Spleen (tissue), 11 donors: ENCODE measurements around the gene GPR137. TPM values are rescaled to one million over a fixed set of nuclear protein-coding genes. Genes with fewer than 3 reads are reported as not detected.

Experiments used
- DNase-seq: peaks from one replicate; pipeline ENCODE4 v3.0.0-alpha.2; 2020
- H3K27ac ChIP-seq, 8 donors: fragments of 200-600 bp; sonication (generic) in 7 of 8; 1 replicate in 4 of 8; 2 replicates in 4 of 8; pipeline versions ENCODE4 v1.5.0 to v1.8.0; 2016 to 2021; ENCODE audit warnings: inconsistent platforms in 4 of 8, mild to moderate bottlenecking in 4 of 8, moderate library complexity in 1 of 8
- H3K27me3 ChIP-seq, 7 donors: fragments of 200-600 bp; sonication (generic) in 6 of 7; replicated peaks in 1 of 7; 1 replicate in 4 of 7; 2 replicates in 3 of 7; pipeline versions ENCODE4 v1.5.0 to v1.8.0; 2016 to 2021; ENCODE audit warnings: inconsistent platforms in 3 of 7, mild to moderate bottlenecking in 1 of 7
- H3K36me3 ChIP-seq, 6 donors: fragments of 200-600 bp; sonication (generic) in 5 of 6; 1 replicate in 4 of 6; 2 replicates in 2 of 6; pipeline versions ENCODE4 v1.5.0 to v1.8.0; 2016 to 2021; ENCODE audit warnings: inconsistent platforms in 2 of 6
- H3K4me1 ChIP-seq, 6 donors: fragments of 200-600 bp; sonication (generic) in 5 of 6; 1 replicate in 3 of 6; 2 replicates in 3 of 6; pipeline versions ENCODE4 v1.5.0 to v1.8.0; 2016 to 2021; ENCODE audit warnings: inconsistent platforms in 3 of 6
- H3K4me3 ChIP-seq, 8 donors: fragments of 200-600 bp; sonication (generic) in 7 of 8; 1 replicate in 4 of 8; 2 replicates in 4 of 8; pipeline versions ENCODE4 v1.5.0 to v1.8.0; 2016 to 2021; ENCODE audit warnings: inconsistent platforms in 4 of 8, mild to moderate bottlenecking in 4 of 8, moderate library complexity in 2 of 8
- H3K9me3 ChIP-seq, 8 donors: fragments of 200-600 bp; sonication (generic) in 7 of 8; 1 replicate in 4 of 8; 2 replicates in 4 of 8; pipeline versions ENCODE4 v1.5.0 to v1.8.0; 2016 to 2021; ENCODE audit warnings: inconsistent platforms in 4 of 8
- CTCF ChIP-seq, 11 experiments: fragments of 200-600 bp in 7 of 11; fragments of 450-650 bp in 4 of 11; sonication (generic) in 4 of 11; IDR thresholded peaks in 8 of 11; conservative IDR thresholded peaks in 3 of 11; 1 replicate in 7 of 11; 2 replicates in 4 of 11; pipeline versions ENCODE4 v1.4.0 to v1.8.0; 2016 to 2021; ENCODE audit warnings: antibody characterized with exemption in 11 of 11, inconsistent platforms in 4 of 11, mild to moderate bottlenecking in 1 of 11
- POLR2A ChIP-seq, 3 donors: fragments of 450-650 bp; IDR thresholded peaks; one replicate each; pipeline ENCODE4 v1.5.1; 2017; ENCODE audit warnings: antibody characterized with exemption in 3 of 3, mild to moderate bottlenecking in 1 of 3
- POLR2AphosphoS5 ChIP-seq, 3 donors: sonication (generic); formaldehyde crosslinking; IDR thresholded peaks; one replicate each; pipeline ENCODE4 v1.5.1; 2017; ENCODE audit warnings: antibody characterized with exemption in 3 of 3
- WGBS, 5 donors: extraction: QIAGEN DNeasy Blood & Tissue Kit in 3 of 5; methylation state at CpG; one replicate each; pipeline versions ENCODE4 v1.1.5 to v1.1.7; 2013 to 2018; 5-methylcytosine and 5-hydroxymethylcytosine counted together
- intact Hi-C: fragments of 100-400 bp; cut with DNase I; formaldehyde crosslinking; loops from one replicate; pipeline ENCODE4 v1.15.0; 2023; ENCODE audit warnings: low total_unique reads
- polyA plus RNA-seq, 3 donors: library from polyadenylated mRNA; stranded (reverse); fragments of 200-250 nt; gene quantifications; one replicate each; pipeline ENCODE4 v1.2.1, GENCODE V29; 2013
- total RNA-seq, 7 donors: library from RNA; depleted of rRNA in 3 of 7; stranded (reverse); fragments of >200 nt in 3 of 7; fragmentation: NEBNext Ultra II Directional in 4 of 7; extraction: Animal tissue kit (Norgen Biotek cat#: 25700) in 4 of 7; gene quantifications; one replicate each; pipeline versions ENCODE4 v1.1.0 to v1.2.1, GENCODE V29; 2016 to 2021
- donor health status: healthy with polysubstance abuse.
- donor health status: DM: no; HTN: no; CAD: no; lungs with moderate emphysema.
- donor health status: DM: no; HTN: no; CAD: no.
- donor health status: Bipolar disorder and iron deficiency.
- donor health status: healthy.
- donor health status: DM: no; HTN: no; CAD: no.
- donor health status: DM: yes; HTN: yes; CAD: no.

The GPR137 gene
- total and polyA plus RNA-seq, 10 donors: 13.7 to 37.2 (median 28.1) TPM

GRCh38 chr11:64263021-64263946 is 22.4 kb upstream of the GPR137 start:
- intact Hi-C loops: no loop called here
- H3K36me3 ChIP-seq: peaks cover 0 to 94% (median 59%) of the 10 kb centered on the region in 6 donors
- no peaks in the 10 kb centered on the region for H3K27me3 ChIP-seq
- no peak overlapping the region for H3K27ac ChIP-seq
- 87 to 90% (median 88%) methylated on average over 26 to 29 of the region's 29 CpGs for WGBS, 5 donors
- H3K9me3 ChIP-seq: no peaks in the 10 kb centered on the region
- H3K4me3 ChIP-seq: no peak overlapping the region
- peak; percentile 72 for DNase-seq
- peaks cover 14 to 23% (median 19%) of the 10 kb centered on the region in 6 donors for H3K4me1 ChIP-seq
- TF ChIP-seq POLR2A (IDR thresholded peaks at IDR 0.05): no peak
- TF ChIP-seq POLR2AphosphoS5 (IDR thresholded peaks at IDR 0.05): peak in 1 of 3 donors; percentile 14

- TF ChIP-seq POLR2AphosphoS5 (IDR thresholded peaks at IDR 0.05) (no peak), POLR2A (IDR thresholded peaks at IDR 0.05) (no peak), CTCF (IDR thresholded peaks at IDR 0.05 in 8 of 11, conservative IDR thresholded peaks at IDR 0.05 in 3 of 11) (no peak)
- Histone ChIP-seq H3K27ac (no peak overlapping the region), H3K4me1 (peaks cover 21 to 30% (median 25%) of the 10 kb centered on the region in 6 donors), H3K4me3 (no peak overlapping the region), H3K27me3 (no peaks in the 10 kb centered on the region), H3K9me3 (no peaks in the 10 kb centered on the region), H3K36me3 (peaks cover 0 to 87% (median 53%) of the 10 kb centered on the region in 6 donors)
- intact Hi-C loops: no loop called here
- WGBS, 5 donors: 91 to 97% (median 96%) methylated on average over 3 to 8 of the region's 8 CpGs
- no peak for DNase-seq
Measured at GRCh38 chr11:64263947-64264317, 21.7 kb upstream of the GPR137 start.

- H3K27me3 ChIP-seq: no peaks in the 10 kb centered on the region
- H3K4me1 ChIP-seq: peaks cover 22 to 34% (median 27%) of the 10 kb centered on the region in 6 donors
- H3K27ac ChIP-seq: no peak overlapping the region
- WGBS, 5 donors: 92 to 98% (median 95%) methylated on average over 5 to 10 of the region's 10 CpGs
- no peak overlapping the region for H3K4me3 ChIP-seq
- TF ChIP-seq CTCF (IDR thresholded peaks at IDR 0.05 in 8 of 11, conservative IDR thresholded peaks at IDR 0.05 in 3 of 11): no peak
- TF ChIP-seq POLR2AphosphoS5 (IDR thresholded peaks at IDR 0.05): no peak
- TF ChIP-seq POLR2A (IDR thresholded peaks at IDR 0.05): no peak
- intact Hi-C loops: no loop called here
- no peaks in the 10 kb centered on the region for H3K9me3 ChIP-seq
- peaks cover 0 to 82% (median 48%) of the 10 kb centered on the region in 6 donors for H3K36me3 ChIP-seq
- DNase-seq: no peak
Measured at GRCh38 chr11:64264371-64264852, 21.2 kb upstream of the GPR137 start.

GRCh38 chr11:64265176-64266160 is 20.2 kb upstream of the GPR137 start:
- H3K27me3 ChIP-seq: no peaks in the 10 kb centered on the region
- intact Hi-C loops: no loop called here
- no peak overlapping the region for H3K27ac ChIP-seq
- peaks cover 22 to 39% (median 27%) of the 10 kb centered on the region in 6 donors for H3K4me1 ChIP-seq
- WGBS, 5 donors: 87 to 93% (median 90%) methylated on average over 25 to 35 of the region's 35 CpGs
- peaks cover 0 to 72% (median 40%) of the 10 kb centered on the region in 6 donors for H3K36me3 ChIP-seq
- H3K4me3 ChIP-seq: no peak overlapping the region
- TF ChIP-seq POLR2AphosphoS5 (IDR thresholded peaks at IDR 0.05) (no peak), CTCF (IDR thresholded peaks at IDR 0.05 in 8 of 11, conservative IDR thresholded peaks at IDR 0.05 in 3 of 11) (no peak), POLR2A (IDR thresholded peaks at IDR 0.05) (no peak)
- peak; percentile 78 for DNase-seq
- no peaks in the 10 kb centered on the region for H3K9me3 ChIP-seq
